ENCODE results near the gene DDRGK1.

The DDRGK1 gene

DNA sequence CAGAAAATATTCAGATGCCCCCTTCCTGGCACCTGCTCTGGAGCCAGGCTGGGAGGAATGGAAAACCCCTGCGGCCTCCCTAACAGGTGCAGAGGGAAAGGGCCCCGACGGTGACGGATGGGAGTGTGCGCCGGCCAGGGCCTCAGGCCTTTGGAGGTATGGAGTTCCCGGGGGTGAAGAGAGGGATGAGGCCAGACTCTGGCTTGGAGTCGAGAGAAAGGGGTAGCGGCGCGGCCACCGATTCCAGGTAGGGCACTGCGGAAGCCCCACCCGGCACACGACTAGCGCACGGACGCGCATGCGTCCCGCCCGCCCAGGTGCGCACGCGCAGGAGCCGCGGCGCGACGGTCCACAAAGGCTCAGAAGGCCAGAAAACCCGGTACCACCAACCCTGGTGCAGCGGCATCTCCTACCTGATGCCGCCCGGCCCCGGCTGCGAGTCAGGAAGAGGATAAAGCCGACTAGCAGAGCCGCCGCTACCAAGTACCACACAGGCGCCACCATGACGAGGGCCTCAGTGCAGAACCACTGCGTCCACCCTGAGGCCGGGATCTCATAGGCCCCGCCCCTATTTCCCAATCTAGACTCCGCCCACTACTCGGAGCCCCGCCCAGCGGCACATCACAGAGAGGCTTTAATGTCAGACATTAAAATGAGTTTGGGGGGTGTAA is at the start of gene DDRGK1:
TSS of gene DDRGK1 (minus strand) at position 559 of the 671 bp plus-strand sequence. CDS start at position 504, 55 bp downstream.
- DNase-seq = peak; percentile 26 to 95 (median 83)

DNA sequence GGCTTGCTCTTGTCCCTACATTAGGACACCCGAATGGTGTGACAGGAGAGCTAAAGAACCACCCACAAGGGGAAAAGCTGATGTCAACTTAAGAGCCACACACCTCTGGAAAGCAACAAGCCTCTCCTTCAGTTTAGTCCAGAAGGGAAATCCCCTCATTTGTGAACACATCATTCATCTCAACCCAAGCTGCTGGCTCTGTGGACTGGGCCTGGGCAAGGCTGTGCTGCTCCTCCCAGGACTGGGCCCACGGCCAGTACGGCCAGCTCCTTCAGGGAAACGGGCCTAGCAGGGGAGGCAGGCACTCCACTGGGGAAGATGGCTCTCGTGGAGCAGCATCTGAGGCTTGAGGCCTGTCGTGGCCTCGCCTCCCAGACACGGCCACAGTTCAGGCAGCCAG is 47.3 kb upstream of the DDRGK1 start:
- DNase-seq = peak in 34 of 56 donors; percentile 6 to 75 (median 38)

DNA sequence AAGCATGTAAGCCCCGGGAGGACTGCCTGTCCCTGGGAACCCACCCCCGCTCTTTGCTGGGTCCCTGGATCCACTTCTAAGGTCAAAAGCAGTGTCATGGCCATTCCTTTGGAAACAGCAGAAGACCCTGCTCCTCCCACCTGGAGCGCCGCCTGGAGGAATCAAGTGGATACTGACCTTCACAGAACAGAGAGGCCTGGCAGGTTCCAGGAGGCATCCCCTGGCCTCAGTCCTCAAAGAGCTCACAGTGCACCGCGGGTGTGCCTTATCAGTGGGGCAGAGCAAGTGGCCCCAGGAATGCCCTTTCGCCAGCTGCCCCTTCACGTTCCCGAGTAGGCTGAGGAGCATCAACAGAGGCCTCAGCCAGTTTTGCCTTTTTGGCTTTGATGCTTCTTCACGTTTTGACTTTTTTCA is 45.6 kb upstream of the DDRGK1 start:
- no peak for DNase-seq

DNA sequence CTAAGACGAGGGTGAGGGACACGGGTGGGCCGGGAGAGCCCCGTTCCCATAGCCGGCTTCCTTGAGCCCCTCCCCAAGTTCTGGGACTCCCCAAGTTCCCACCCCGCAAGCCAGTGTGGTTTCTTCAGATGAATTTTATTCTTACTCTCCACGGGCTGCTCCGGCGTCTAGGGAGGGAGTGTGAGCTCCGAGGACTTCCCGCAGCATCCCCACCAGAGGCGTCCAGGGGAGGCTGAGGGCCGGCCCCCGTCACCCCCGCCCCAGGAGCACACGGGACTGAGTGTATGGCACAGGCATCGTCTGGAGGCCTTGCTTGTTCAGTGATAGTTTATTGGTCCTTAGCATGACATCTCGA is 44.5 kb upstream of the DDRGK1 start:
- no peak for DNase-seq

DNA sequence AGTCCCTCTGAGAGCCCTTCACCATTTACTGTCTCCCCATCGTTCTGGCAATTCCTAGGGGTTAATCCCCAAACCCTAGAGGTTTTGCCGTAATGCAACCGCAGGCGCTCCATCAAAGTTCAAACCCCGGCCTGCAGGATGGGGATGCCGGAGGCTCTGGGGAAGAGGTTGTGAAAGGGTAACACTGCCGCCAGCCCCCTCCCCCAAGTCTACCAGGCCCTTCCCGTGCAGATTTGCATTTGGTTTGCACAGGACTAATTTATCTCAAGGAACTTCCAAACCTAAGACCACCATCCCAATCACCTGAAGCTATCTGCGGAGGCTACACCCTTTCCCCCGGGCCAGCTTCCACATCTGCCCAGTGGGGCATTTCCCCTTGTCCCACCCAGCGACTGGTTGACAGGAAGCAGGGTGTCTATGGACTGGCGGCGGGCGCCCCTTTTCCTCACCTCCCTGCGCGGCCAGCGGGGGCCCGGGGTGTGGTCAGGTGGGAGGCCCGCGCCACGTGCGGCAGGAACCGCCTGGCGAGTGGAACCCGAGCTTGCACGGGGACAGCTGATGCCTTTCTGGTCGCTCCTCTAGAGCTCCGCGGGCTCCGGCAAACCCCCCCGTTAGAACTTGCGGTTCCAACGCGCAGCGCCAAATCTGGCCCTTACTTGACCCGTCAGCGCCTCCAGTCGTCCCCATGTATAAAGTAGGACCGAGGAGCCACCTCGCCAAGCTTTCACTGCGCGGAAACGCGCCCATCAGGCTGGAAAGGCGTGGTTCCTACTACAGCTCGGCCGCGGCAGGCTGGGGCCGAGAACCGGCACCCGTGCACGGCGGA is 43.9 kb upstream of the DDRGK1 start:
- no peak for DNase-seq

DNA sequence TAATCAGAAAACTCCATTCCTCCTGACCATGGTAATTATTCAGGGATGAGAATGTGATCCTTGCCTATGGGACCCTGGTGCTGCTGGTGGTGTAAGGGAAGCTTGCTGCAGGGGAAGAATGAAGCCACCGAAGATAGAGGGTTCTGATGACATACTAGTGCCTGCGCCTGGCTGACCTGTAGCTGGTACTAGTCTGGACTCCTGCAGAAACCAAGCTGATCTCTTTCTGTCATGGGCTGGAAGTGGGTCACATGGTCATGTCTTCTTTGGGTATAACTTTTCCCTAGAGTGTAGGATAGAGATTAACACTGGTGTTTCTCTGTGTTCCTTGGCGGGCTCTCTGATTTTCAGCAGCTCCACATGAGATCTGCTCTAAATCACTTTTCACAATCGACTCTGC is 43.2 kb upstream of the DDRGK1 start:
- no peak for DNase-seq

DNA sequence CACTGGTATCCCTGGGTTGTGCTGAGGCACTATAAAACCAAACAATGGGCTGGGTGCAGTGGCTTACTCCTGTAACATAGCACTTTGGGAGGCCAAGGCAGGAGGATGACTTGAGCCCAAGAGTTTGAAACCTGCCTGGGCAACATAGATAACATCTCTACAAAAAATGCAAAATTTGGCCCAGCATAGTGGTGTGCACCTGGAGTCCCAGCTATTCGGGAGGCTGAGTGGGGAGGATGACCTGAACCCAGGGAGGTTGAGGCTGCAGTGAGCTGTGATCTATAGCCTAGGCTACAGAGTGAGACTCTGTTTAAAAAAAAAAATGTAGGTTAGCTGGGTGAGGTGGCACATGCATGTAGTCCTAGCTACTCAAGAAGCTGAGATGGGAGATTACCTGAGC is 42.2 kb upstream of the DDRGK1 start:
- no peak for DNase-seq

DNA sequence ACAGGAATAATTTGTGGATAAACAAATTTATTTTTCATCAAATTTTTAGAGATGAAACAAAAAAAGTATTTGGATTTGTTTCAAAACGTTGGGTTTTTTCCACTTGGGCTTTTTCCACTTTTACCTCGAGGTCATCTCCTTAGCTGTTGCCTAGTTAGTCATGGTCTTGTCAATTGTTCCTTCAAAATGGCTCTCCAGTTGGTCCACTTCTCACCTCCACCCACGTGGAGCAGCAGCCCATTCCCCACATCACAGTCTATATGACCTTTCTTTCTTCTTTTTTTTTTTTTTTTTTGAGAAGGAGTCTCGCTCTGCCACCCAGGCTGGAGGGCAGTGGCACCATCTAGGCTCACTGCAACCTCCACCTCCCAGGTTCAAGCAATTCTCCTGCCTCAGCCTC is 41.2 kb upstream of the DDRGK1 start:
- DNase-seq = no peak

DNA sequence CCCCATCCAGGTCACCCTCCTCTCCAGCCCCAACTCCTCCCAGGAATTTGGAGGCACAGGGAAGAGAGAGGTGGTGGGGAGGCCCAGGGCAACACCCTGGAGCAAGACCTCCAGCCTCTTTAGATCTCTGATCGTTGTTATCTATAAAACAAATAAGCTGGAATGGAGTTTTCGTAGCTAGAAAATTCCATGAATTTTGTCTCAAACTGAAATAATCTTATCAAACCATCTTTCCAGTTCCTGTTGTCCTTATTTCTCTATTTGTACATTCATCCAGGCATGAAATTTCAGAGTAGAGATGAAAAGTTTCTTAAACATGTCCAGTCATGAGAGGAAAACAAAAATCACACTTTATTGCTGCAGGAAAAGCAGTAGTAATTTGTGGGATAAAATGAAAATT is 40.7 kb upstream of the DDRGK1 start:
- no peak for DNase-seq

DNA sequence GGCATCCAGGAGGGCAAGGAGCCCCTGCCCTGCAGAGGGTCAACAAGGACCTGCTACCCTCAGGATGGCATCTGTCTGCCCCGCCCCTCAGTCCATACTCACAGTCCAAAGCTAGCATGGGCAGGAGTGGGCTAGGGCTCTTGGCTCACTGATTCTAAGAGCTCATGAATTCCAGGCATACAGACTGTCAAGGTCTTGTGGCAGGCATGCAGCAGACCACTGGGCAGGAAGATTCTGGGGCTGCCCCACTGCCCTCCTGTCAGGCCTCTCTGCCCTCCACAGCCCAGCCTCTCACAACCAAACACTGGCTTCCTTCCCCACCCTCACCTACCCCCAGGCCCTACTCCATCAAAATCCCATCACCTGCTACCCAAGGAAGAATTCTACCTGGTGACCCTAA is 40.1 kb upstream of the DDRGK1 start:
- DNase-seq = no peak

DNA sequence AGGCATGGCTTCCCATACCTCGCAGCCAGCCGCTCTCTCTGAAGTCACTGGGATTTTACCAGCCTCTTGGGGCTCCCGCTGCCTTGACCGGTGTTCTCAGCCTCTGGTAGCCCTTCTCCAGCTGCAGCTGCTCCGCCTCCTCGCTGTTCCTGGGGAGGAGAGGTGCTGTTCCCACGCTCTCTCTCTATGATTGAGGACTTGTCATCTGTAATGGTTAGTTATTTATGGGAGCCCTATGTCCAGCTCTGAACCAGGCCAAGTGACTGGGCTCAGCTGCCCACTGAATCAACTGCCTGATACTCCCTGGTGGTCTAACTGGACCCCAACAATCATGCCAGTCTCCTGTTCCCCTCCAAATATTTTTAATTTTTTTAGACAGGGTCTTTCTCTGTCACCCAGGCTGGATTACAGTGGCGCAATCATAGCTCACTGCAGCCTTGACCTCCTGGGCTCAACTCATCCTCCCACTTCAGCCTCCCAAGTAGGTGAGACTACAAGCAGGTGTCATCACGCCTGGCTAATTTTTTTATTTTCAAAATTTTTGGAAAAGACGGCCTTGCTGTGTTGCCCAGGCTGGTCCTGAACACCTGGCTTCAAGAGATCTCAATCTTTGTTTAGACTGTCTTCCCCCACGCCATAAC is 39.4 kb upstream of the DDRGK1 start:
- no peak for DNase-seq

DNA sequence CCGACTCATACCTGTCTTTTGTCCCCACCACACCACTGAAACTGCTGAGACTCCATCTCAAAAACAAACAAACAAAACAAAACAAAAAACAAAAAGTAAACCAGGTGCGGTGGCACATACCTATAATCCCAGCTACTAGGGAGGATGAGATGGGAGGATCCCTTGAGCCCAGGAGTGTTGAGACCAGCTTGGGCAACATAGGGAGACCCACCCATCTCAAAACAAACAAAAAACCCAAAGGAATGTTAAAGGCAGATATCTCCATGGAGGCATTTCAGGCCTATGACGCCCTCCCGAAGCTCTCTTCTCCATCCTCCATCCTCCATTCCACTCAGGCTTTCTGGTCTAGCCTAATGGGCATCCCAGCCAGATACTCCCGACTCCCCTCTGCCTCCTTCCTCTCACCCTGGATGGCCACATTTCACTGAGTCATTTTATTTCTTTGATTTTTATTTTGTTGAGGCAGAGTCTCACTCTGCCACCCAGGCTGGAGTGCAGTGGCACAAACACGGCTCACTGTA is 37.8 kb upstream of the DDRGK1 start:
- no peak for DNase-seq

DNA sequence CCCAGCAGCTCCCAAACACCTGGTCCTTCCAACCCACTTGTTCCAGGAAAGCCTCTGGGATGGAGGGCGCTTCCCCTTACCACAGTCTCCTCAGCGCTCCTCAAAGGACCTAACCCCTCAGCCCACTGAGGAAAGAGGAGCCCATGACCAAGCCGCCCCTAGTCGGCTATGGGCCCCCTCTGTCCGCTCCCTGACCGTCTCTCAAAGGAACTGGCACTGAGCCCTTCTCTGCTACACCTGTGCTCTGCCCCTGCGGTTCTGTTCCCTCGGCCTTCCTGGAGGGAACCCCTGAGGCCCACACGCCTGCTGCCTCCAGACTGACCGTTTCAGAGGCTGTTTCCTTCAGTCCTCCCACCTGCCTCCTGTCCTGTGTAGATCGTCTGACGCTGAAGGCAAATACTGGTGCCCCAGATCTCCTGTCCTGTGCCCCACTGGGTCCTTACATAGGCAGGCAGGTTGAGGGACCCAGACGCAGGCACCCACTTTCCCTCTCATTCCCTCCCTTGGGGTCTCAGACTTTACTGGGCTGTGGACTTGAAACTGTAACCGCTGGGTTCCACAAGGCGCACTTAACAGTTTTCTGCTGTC is 36.4 kb upstream of the DDRGK1 start:
- DNase-seq = no peak

DNA sequence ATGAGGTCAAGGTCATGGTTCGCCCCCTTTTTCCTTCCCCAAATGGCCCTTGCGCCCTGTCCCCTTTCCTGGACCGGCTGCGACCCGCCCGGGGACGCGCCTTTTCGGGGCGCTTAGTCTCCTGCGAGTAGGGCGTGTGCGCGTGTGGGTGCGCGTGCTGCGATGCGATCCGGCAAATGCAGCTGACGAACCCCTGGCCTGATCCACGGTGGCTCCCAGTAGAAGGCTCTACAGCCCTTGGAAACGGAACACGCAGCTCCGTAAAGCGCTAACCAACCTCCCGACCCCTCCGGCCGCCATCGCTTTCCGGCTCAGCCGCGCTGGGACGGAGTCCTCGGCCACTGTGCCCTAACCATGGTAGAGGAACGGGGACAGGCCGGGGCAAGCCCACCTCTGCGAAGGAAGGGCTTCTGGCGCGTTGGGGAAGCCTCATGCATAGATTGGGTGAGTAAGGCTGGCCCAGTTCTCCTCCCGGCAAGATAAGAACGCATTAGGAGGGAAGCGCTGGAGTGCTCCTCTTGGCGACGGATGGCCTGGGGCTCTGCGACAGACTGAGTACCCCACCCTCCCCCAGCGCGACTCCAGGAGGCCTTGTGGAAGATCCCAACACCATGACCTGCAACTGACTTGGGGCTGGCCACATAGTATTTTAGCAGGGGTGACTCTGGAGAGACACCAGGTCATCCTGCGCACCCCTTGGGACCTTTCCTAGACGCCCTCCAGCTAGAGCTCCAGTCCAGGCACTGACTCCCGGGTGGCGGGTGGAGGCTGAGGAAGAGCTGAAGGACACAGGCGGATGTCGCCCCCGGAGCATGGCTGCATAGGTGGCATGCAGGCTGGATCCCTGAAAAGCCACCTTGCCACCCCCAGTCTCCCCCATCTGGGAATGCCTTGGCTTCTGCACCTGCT is 35.6 kb upstream of the DDRGK1 start:
- no peak for DNase-seq

DNA sequence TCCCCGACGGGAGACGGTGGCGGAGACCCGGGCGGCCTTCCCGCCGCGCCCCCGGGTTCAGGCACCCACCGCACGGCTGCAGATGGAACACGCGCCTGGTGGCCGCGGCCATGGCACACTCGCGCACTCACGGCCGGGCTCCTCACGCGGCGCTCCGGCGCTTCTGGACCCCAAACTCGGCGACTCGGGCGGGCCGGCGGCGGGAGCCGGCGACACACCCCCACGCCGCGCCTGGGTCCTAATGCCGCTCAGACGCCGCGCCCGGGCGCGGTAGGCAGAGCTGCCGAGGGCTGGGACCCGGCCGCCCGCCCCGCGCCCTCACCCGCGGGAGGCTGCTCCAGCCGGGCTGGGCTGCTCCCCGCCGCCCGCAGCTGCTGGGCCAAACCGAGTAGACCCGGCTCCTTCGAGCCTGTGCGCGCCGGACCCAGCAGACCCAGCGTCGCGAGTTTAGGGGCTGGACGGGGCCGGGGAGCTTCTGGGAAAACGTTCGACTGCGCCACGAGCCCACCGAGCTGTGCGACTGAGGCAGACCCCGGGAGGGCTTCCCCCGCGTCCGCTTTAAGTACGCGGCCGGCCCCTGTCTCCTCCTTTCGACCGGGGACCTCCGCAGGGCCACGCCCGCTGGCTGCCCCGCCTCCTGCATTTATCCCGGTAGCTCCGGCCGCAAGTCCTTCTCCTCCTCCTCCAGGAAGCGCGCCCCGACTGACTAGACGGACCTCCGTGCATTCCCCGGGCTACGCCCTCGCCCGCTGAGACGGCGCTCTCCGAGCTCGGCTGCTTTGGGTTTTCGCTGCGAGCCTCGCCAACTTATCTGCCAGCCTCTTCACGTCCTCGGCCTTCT is 34.8 kb upstream of the DDRGK1 start, which contains the start of gene SLC4A11:
TSS of gene SLC4A11 (minus strand) at position 165 of the 841 bp plus-strand sequence. CDS start at position 112, 53 bp downstream.
- DNase-seq = peak in 6 of 56 donors; percentile 7 to 33 (median 15)

DNA sequence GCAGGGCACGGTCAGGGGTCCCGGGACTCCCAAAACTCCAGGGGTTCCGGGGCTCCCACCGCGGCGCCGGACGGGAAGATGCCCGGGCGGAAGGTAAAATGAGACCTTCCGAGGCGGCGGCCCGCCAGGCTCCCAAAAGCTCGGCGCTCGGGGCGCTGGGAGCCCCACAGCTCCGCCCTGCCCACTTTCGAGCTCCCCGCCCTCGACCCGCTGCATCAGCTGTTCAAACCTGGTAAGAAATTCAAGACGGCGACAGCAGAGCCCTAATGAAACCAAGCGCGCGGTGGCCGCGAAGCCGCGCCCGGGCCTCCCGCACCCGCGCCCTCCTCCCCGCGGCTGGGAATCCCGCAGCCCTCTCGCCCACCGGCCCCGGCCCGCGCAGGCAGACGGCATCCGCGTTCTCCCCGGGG is 34.1 kb upstream of the DDRGK1 start:
- DNase-seq = no peak

DNA sequence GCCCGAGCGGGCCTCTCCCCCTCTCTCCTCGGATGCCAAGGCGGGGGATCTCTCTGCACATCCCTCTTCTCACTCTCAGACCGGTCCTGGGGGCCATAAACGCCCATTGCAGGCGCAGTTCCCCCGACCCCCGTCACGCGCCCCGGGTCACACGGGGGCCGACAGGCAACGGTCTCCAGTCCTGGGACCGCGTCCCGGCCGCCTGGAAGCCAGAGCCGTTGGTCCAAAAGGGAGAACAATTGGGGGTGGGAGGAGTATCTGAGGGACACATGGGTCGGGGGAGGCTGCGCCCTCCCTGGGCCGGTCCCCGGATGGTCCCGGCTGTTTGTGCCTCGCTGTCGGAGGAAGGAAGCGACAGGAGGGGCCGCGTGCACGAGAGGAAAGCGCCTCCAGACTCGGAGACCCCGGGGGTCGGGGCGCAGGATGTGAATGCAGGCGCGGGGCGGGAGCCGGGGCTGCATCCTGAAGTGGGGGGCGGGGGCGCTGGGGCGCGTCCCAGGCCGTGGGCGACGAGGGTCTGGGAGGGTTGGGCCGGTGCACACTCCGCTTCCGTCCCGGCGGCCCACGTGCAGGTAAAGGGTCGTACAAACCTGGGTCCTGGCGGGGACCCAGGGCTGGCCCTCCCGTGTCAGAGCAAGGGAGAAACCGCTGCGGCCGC is 33.6 kb upstream of the DDRGK1 start:
- peak in 2 of 56 donors; percentile 10 to 16 for DNase-seq

DNA sequence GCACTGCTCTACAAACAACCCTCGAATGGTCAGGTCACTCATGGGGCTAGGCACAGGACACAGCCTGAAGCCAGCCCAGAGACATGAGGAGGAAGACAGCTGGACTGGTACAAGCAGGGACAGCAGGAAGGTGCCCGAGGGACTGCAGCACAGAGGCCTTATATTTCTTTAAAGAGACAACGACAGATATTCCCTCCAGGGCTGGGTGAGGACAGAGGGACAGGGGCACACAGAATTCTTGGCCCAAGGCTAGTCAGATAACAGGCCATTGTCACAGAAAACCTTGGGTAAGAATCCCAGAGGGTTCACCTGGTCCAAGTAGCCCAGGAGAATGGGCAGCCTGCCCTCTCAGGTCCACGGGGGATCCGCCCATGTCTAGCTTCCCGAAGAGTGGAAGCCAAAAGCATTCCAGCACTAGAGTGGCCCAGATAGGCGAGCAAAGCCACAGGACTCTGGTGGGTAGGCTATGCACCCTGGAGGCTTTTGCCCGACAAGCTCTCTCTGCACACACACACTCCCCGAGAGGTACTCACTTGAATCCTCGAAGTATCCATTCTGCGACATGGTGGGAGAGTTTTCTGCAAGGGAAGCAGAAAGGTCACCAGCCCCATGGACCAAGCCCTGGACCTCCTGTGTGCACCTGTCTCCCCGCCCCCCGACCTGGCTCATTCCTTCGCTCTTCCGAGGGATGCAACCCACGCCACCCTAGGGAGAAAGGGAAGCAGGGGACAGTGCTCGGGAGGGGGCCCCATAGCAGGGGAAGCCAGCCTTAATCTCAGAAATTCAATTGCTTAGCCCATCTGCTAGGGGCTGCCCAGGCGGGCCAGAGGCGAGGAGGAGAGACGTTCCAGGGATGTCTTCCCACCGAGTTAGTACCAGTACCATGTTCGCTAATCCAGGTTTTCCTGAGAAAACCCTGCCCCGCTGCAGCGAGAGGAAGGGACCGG is 32.8 kb upstream of the DDRGK1 start:
- DNase-seq = no peak

Data from amygdala (tissue), 56 donors.